Brain pericyte (primary cell): Measurements from ENCODE around the gene DIRAS1.

Experiments
- DNase-seq: peaks from one replicate; pipeline ENCODE4 v3.0.0-alpha.2; 2012; ENCODE audit warnings: low read depth, low spot score

The DIRAS1 gene

DNA sequence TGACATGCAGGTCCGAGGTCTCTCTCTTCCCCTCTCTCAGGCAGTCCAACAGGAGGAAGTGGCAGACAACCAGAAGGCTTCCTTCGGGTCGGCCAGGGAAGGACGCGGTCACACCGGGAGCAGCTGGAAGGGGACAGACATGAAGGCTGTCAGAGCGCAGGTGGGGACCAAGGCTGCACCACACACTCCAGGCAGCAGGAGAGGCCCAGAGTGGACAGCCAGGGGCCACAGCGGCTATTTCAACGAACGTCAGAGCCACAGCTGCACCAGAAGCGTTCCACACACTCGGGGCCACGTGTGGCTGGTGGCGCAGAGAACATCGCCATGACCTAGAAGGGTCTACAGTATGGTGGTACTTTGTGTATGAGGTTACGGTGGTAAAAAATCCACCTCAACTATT lies 34.6 kb upstream of the DIRAS1 start:
- DNase-seq = no peak

DNA sequence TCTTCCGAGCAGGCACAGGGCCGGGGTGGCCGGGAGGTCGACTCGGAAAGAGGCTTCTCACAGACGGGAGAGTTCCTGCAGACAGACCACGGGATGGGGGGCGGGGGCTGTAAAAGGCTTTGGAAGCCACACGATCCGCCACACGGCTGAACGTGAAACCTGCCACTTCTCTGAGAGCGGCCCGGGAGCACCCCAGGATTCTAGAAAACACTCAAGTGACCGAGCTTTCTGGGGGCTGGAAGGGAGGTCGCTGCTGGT lies 34.2 kb upstream of the DIRAS1 start:
- DNase-seq = no peak

DNA sequence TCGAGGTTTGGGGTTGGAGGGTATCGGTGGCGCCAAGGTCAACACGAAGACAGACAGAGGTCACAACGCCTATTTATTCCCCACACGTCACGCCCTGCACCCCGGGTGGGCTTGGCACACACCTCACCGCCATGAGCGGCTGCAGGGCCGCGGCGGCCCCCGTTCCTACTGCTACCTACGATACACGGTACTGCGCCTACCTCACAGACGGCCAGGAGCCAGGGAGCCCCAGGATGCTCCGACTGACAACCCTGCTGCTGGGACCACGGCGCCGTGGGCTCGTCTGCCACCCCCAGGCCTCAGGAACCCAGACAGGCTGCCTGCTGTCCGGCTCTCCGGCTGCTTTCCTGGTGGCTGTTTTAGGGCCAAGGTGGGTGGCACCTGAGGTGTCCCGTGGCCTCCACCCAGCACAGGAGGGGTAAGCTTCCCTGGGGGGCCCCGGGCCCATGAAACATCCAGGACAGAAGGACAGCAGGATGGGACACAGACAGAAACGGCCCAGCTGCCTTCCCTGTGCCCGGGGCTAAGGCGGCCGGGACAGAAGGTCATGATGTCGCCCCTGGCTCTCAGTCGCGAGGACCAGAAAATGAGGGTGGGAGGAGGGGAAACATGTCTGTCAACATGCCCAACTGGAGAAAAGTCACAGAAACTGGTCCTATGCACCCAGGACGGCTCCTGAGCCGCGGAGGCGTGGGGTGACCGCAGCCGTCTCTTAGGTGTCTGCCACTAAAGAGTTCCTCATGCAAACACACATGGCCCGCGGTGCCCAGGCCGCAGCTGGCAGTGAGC lies 33.7 kb upstream of the DIRAS1 start:
- DNase-seq = no peak

DNA sequence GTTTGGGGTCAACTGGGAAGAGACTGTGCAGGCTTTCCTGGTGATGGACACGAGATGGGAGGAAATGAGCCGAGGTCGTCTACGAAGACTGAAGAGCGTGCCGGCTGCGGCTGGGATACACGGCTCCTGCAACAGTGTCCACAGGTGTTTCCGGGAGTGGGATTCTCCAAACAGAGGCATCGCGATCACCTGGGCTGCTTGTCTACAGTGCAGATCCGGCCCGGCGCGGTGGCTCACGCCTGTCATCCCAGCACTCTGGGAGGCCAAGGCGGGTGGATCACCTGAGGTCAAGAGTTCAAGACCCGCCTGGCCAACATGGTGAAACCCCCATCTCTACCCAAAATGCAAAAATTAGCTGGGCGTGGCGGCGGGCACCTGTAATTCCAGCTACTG lies 30.3 kb upstream of the DIRAS1 start:
- DNase-seq = no peak

DNA sequence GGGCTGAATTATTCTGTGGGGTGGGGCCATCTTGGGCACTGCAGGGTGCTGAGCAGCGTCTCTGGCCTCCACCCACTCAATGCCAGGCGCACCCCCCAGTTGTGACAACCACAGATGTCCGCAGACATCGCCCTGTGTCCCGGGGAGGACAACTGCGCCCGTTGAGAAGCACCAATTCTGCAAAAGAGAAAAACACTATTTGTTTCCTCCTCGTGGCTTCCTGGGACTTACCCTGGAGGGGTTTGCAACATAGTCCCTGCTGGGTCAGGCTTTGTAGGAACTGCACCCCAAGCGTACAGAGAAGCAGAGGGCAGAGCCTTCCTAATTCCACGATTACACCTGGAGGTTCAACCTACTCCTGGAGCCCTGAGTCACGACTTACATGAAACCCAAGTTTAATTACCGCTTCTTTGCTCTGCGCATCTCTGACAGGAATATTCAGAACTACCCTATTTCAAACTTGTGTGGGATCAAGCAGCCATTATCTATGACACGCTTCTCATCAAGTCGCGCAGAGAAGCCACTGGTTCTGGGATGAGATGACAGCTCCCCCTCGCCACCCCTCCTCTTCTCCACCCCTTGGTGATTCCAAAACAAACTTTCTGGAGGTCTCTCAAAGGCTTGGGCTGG lies 29.8 kb upstream of the DIRAS1 start:
- no peak for DNase-seq

DNA sequence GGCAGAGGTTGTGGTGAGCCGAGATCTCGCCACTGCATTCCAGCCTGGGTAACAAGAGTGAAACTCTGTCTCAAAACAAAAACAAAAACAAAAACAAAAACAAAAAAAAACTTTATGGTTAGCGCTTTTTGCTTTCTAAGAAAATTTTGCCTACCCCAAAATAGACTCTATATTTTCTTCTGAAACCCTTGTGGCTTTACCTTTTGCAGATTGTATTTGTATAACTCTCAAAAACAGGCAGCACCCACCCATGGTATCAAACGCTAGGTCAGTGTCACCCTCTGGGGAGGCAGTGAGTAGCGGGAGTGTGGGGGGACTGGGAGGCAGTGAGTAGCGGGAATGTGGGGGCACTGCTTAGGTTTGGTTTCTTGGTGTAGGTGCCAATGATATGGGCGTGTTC lies 26.2 kb upstream of the DIRAS1 start:
- DNase-seq = no peak

DNA sequence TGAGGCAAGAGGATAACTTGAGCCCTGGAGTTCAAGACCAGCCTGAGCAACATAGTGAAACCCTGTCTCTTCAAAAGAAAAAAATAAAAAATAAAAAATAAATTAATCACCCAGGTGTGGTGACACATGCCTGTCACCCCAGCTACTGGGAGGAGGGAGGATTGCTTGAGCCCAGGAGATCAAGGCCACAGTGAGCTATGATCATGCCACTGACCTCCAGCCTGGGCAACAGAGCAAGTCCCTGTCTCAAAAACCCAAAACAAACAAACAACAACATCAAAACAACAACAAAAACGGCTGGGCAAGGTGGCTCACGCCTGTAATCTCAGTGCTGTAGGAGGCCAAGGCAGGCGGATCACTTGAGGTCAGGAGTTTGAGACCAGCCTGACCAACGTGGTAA lies 22.9 kb upstream of the DIRAS1 start:
- no peak for DNase-seq

DNA sequence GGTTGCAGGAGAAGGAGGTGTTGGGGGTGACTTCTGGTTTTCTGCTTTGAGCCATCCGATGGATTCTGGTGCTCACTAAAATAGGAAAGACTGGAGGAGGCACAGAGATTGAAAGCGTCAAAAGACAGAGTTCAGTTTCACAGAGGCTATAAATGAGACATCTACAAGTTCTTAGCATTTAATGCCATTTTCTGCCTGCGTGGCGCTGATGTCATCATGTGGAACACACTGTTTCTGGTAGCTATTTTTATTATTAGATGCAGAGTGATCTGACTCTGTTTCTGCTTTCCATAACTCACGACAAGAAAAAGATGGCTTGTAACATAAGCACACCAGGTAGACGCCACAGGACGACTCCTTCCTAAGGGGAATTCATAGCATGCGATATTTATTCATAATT lies 21.9 kb upstream of the DIRAS1 start:
- DNase-seq = no peak

DNA sequence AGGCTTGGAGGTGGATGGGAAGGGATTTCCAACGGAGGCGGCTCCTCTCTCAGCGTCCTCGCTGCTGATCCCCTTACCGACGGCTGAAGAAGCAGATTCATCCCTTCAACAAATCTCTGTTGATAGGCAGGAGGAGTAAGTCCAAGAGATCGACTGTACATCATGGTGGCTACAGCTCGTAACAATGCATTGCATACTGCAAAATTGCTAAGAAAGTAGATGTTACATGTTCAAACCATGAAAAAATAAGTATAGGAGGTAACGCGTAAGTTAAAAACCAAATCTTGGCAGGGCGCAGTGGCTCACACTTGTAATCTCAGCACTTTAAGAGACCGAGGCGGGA lies 19.1 kb upstream of the DIRAS1 start:
- DNase-seq = no peak

DNA sequence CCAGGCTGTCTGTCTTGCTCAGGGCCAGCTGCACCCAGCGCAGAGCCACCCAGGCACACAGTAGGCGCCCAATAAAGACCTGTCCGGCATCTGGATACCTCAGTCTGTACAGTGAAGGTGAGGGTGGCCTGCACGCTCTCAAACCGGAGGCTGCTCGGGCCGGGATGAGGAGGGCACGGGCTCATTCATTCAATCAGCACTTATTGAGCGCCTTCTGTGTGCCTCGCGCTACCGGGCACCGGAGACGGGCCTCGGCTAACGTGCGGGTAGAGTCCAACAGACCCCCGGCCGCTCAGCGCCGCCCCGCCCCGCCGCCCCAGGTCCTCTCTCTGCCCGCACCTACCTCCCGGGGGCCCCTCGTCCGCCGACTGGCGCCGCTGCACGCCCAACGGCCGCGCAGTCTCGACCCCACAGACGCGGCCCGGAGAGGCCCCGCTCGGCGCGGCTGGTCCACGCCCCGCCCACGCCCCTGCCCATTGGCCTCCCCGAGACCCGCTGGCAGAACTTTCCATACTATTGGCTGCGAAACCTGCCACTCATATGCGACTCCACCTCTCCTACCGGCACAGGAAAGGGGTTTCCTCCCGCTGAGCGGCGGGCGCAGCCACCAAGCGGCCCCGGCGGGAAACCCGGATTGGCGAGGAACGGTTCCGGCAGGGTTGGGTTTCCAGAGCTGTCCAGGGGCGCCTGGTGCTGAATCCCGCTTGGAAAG lies 18.6 kb upstream of the DIRAS1 start, which contains the start of gene SLC39A3:
TSS of gene SLC39A3 (minus strand) at position 416 of the 712 bp plus-strand sequence. CDS start 2,760 bp downstream, outside the sequence.
- peak; percentile 87 for DNase-seq

DNA sequence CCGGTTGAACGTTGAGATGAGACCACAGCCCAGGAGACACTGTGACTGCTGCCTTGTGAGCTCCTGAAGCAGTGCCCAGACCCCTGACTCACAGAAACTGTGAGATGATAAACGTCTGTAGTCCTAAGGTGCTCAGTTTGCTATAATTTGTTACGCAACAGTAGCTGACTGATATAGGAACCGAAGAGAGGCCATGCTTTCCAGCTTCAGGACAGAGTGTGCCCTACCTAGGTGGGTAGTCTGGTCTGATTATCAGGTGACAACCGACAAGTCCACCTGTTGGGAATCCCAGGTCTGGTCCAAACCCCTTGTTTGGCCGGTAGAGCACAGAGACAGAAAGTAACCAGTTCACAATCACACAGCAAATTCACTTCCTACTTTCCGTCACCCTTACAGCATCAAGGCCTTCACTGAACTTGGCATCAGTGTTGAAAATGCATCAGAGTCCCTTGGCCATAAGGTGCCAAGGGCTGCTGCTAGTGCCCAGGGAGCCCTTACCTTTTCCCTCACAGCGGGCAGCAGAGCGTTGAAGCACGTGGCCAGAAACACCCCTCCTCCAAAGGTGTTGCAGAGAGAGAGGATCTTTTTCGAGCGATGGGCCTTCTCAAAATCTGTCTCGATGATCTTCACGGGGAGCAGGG lies 15.5 kb upstream of the DIRAS1 start:
- no peak for DNase-seq

DNA sequence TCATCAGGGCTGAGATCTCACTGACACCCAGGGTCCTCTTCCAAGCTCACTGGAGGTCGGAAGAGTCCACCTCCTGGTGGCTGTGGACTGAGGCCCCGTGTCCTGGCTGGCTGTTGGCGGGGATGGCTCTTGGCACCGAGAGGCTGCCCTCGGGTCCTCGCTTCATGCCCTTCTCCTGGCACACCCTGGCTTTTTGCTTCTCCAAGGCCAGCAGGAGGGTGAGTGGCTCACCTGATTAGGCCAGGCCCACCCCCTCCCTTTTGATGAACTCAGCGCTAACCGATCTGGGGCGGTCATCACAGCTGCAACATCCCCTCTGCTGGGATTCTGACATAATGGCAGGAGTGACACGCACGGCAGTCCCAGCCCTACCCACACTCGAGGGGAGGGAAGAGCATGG lies 14.2 kb upstream of the DIRAS1 start:
- DNase-seq = no peak

DNA sequence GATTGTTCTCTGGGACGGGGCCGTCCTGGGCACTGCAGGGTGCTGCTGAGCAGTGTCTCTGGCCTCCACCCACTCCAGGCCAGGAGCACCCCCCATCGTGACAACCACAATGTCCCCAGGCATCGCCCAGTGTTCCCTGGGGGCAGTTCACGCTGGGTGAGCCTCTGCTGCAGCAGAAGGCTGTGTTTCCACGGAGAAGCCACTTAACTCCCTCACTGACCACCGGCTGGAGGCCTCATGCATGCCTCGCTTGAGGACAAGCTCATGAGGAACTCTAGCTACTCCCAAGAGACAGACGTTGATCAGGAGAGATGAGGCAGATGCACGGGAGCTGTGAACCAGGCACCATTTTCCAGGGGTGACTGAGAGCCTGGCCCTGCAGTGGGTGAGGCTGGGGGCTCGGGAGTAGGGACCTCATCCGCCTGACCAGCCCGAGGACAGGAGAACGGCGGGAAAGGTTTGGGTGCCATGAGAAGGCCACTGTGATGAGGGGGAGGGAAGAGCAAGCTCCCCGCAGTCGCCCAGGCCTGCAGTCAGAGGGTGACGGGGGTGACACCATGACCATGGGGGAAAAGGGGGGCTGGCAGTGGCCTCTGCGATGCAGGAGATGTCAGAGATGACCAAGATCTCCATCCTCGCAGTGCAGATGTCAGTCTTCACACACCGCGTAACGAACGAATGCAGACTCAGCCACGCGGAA lies 13.6 kb upstream of the DIRAS1 start:
- no peak for DNase-seq

DNA sequence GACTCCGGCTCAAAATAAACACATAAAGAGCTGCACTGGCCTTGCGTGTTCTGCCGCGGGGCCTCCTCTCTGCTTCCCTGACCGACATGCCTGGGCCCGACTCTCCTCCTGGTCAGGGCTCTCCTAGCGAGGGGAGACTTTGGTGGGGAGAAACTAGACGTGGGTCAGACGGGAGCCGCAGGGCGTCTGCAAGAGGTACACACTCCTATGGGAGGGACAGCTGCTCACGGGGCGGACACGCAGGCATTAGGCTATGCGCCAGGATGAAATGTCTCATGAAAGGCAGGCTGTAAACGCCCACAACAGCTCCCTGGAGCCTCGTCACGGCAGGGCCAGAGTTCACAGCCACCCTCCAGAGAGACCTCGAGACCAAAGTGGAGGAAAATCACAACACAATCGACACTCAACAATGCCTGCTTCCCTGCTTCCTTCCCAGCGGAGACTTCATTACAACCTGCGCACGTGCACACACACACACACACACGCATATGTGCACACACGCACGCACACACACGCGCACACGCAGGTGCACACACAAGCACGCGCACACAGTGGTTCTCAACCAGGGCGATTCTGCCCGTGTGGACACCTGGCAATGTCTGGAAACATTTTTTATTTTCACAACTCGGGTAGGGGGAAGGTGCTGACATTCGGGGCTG lies 12.9 kb upstream of the DIRAS1 start:
- DNase-seq = no peak

DNA sequence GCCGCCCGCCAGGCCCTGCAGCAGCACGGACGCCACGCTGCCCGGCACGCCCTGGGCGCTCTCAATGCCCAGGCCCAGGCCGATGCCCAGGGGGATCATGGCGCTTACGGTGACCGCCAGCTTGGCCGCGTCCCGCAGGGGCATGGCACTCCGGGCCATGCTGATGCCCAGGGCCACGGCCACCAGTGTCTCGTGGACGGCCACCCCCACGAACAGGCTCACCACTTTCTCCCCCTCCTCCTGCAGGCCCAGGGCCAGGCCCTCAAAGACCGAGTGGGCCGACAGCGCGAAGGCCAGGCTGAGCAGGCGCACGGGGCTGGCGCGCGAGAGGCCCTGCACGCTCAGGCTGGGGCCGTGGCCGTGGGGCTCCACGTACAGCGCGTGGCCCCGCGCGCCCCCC lies 11.7 kb upstream of the DIRAS1 start:
- DNase-seq = no peak

DNA sequence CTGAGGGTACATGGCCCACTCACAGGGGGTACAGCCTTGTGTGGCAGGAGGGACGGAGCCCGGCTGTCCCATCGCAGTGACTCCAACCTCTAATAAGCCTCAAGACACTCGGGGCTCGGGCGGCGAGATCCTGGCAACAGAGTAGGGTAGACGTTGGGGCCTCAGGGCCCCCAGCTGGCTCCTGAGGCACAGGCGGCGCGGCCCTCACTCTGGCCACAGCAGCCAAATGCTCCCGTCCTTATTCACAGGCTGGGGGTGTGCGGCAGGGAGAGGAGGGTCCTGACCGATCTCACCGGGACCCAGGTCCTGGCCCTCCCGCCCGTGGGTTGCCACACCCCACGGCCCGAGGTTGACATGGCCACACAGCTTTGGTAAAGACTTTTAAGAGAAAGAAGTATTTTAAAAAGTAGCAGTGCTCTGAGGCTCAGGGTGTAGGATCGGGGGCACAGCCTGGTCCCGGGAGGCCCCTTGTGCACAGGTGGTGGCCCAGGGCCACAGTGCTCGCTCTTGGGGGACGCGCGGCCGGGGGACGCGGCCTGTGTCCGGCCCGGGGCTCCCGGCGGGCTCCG lies 11.1 kb upstream of the DIRAS1 start:
- no peak for DNase-seq

DNA sequence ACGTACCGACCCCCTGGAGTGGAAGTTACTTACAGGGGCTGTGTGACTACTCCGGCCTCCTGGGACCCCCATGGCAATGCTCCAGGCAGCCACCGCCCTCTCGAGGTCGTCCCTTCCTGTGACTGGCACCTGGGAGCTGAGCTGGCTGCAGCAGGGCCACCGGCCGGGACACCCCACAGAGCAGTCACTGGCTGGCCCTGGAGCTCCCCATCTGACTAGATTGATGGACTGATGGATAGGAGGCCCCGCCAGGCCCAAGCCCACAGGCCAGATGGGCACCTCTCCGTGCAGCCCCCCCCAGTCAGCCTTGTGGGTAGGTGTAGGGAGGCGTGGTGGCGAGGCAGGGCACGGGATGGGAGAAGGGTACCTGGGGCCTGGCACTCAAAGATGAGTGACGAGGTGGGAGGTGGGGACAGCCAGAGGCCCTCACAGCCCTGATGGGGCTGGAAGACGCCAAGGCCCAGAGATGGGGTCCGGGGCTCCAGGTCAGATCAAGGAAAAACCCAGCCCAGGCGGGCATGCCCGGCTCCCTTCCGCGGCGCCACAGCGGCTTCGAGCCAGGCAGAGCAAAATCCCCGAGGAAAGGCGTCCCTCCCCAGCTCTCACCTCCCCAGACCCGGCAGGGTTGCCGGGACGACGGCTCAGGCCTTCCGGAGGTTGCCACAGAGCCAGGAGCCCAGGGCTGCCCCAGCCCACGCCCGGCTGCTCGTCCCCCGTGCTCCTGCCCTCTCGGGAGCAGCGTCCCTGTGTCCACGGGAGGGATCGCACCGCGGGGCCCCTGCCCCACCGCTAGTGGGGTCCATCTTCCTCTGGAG lies 10.2 kb upstream of the DIRAS1 start:
- DNase-seq = no peak

DNA sequence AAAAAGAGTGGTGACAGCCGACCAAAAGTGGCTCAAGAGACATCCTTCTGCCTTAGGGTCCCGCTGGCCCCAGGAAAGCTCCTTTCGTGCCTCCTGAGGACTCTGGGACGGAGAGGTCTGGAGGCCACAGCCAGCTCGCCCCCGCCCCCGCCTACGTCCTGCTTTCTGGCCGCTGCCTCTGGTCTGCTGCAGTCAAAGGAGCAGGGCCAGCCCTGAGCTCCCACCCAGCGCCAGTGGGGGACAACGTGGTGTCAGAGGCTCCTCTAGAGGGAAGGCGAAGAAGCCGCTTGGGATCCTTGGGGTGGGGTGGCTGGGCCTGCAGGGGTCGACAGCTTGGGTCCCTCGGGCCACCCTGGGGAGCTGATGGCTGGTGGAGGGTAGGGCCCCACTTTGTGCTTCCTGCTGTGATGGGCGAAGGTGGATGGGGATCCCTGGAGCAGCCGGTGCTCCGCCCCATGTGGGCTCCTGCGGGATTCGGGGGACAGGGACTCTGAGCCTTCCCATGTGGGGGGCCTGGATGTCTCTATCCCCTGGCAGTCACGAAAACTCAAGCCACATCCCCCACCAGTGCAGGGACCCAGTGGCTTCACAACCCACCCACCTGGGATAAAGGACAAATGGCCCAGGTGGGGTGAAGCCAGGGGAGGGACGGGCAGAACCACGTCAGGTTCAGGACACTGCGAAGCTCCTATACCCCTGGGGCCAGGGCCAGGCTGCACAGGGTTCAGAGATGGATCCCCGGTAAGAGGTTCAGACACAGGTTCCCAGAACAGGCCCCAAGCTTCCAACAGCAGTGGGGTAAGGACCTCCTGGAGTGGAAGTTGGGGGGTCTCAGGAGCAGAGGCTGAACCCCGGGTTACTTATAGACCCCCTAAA lies 9.0 kb upstream of the DIRAS1 start:
- DNase-seq = no peak

DNA sequence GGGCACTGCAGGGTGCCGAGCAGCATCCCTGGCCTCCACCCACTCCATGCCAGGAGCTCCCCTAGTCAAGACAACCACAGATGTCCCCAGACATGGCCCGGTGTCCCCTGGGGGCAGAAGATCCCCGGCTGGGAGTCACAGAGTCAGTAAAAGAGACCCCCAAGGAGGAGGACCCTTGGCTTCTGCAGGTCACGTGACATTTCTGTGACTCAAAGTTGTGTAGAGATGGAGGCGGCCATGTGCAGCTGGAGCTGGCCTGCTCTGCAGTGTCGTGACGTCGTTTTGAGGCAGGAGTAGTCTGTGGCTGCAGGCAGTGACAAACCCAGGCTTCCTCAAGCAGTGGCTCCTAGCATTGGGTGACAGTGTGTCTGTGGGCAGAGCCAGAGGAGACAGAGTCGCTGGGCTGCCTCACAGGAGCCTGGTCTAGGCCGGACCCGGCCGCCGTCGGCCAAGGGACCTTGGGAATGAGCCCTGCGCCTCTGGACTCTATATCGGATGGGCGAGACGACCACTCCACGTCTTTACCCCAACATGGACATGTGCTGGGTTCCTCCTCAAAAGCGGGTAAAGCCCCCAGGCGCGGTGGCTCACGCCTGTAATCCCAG lies 7.7 kb upstream of the DIRAS1 start:
- DNase-seq = no peak
